ENCODE results near the gene ARL8B. TPM values are rescaled to one million over a fixed set of nuclear protein-coding genes. Genes with fewer than 3 reads are reported as not detected.

ARL8B gene
- total RNA-seq, 3 donors from 2014 or later, result 47.2 to 68.5 (median 52.3) TPM

DNA sequence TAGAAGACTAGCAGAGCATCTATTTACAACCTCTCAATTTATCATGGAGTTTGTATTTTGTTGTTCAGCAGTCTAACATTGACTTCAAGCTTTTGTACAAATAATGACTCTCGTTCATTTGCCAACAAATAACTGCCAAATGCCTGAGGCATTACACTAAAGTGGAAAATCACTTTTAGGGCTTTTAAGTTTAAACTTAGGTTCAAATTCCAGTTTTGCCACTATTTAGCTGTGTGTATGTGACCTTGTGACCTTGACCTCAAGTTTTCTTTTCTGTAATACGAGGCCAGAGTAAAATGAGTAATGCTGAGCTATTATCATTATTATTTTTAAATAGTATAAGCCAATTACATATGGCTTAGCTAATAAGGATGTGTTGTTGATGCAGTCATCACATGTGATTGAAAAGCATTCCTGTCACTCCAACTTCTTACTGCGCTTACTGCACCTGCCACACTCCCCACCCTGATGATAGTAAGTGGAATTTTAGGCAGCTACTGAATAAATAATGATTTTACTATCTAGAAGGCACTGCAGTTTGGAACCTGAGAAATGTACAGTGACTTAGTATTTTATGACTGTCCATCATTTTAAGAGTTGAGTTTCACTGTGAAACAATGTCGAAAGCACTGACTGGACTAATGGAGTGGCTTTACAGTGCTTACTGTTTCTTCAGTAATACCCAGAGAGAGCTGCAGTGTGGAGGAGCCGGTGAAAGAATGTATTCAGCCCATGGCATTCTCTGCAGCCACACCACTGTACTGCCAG, 16.3 kb downstream of the ARL8B start:
- Histone ChIP-seq H3K36me3 (no peaks in the 10 kb centered on the region), H3K27ac (no peak overlapping the region)

DNA sequence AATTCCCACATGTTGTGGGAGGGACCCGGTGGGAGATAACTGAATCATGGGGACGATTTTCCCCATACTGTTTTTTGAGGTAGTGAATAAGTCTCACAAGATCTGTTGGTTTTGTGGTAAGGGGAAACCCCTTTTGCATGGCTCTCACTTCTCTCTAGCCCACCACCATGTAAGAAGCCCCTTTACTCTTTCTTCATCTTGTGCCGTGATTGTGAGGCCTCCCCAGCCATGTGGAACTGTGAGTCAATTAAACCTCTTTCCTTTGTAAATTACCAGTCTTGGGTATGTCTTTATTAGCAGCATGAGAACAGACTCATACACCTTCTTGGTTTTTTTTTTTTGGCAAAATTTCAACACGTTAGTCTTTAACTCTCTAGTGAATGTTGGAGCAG, 18.1 kb downstream of the ARL8B start:
- peaks cover 0 to 10% of the 10 kb centered on the region in 2 donors for H3K4me1 ChIP-seq

More for the DNA sequence above, 16.3 kb downstream of the ARL8B start:
- DNase-seq (ENCODE audit: low spot score in 2 of 2), result no peak
- Histone ChIP-seq H3K27me3 (no peaks in the 10 kb centered on the region), H3K9me3 (no peaks in the 10 kb centered on the region), H3K4me3 (no peak overlapping the region), H3K4me1 (peaks cover 0 to 10% of the 10 kb centered on the region in 2 donors)
- no peak for TF ChIP-seq POLR2A (IDR thresholded peaks at IDR 0.05)
- no peak for TF ChIP-seq CTCF (IDR thresholded peaks at IDR 0.05)
- TF ChIP-seq POLR2AphosphoS5 (IDR thresholded peaks at IDR 0.05), result no peak
- intact Hi-C loops (cut with DNase I; ENCODE audit: low total_unique reads), result no loop called here

DNA sequence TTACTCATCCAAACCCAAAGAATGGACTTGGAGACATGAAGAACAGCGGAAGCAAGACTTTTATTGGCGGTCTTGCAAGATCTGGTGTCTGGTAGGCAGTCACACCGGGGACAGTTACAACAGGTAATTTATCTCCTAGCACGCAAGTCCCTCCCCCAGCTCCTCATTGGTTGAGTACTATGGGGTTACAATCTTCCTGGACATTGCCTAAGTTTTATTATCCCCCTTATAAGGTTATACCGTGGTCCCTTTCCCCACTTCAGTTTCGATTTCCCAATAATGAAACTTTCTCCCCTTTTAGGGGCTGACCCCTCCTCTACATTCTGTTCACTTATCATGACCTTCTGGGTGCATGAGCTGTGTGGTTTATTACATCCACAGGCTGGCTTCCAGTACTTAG, 18.7 kb downstream of the ARL8B start:
- TF ChIP-seq POLR2AphosphoS5 (IDR thresholded peaks at IDR 0.05), result no peak
- no peak for TF ChIP-seq CTCF (IDR thresholded peaks at IDR 0.05)
- TF ChIP-seq POLR2A (IDR thresholded peaks at IDR 0.05), result no peak
- H3K27ac ChIP-seq, result no peak overlapping the region
- no peaks in the 10 kb centered on the region for H3K27me3 ChIP-seq
- no peak for DNase-seq (ENCODE audit: low spot score in 2 of 2)
- no peaks in the 10 kb centered on the region for H3K36me3 ChIP-seq
- H3K4me1 ChIP-seq, result peaks cover 0 to 10% of the 10 kb centered on the region in 2 donors
- intact Hi-C loops (cut with DNase I; ENCODE audit: low total_unique reads), result no loop called here
- H3K4me3 ChIP-seq, result no peak overlapping the region
- no peaks in the 10 kb centered on the region for H3K9me3 ChIP-seq

More for the DNA sequence above, 18.1 kb downstream of the ARL8B start:
- no peak overlapping the region for H3K27ac ChIP-seq
- intact Hi-C loops (cut with DNase I; ENCODE audit: low total_unique reads), result no loop called here
- no peak overlapping the region for H3K4me3 ChIP-seq
- no peaks in the 10 kb centered on the region for H3K27me3 ChIP-seq
- TF ChIP-seq POLR2AphosphoS5 (IDR thresholded peaks at IDR 0.05), result no peak
- no peak for TF ChIP-seq CTCF (IDR thresholded peaks at IDR 0.05)
- no peak for TF ChIP-seq POLR2A (IDR thresholded peaks at IDR 0.05)
- no peaks in the 10 kb centered on the region for H3K36me3 ChIP-seq
- DNase-seq (ENCODE audit: low spot score in 2 of 2), result no peak
- no peaks in the 10 kb centered on the region for H3K9me3 ChIP-seq

- H3K4me1 ChIP-seq, result peaks cover 0 to 10% of the 10 kb centered on the region in 2 donors
- no peak overlapping the region for H3K27ac ChIP-seq
- no peaks in the 10 kb centered on the region for H3K9me3 ChIP-seq
- H3K27me3 ChIP-seq, result no peaks in the 10 kb centered on the region
- H3K4me3 ChIP-seq, result no peak overlapping the region
- no peak for DNase-seq (ENCODE audit: low spot score in 2 of 2)
- no peaks in the 10 kb centered on the region for H3K36me3 ChIP-seq
- intact Hi-C loops (cut with DNase I; ENCODE audit: low total_unique reads), result no loop called here
- TF ChIP-seq POLR2AphosphoS5 (IDR thresholded peaks at IDR 0.05), result no peak
- TF ChIP-seq CTCF (IDR thresholded peaks at IDR 0.05), result no peak
- TF ChIP-seq POLR2A (IDR thresholded peaks at IDR 0.05), result no peak
Measured at GRCh38 chr3:5141760-5142159, 19.7 kb downstream of the ARL8B start.

GRCh38 chr3:5143464-5143863, 21.4 kb downstream of the ARL8B start:
- no peak overlapping the region for H3K27ac ChIP-seq

More at GRCh38 chr3:5143464-5143863, 21.4 kb downstream of the ARL8B start:
- Histone ChIP-seq H3K4me3 (no peak overlapping the region), H3K4me1 (peaks cover 0 to 5% of the 10 kb centered on the region in 2 donors), H3K36me3 (no peaks in the 10 kb centered on the region), H3K27me3 (no peaks in the 10 kb centered on the region), H3K9me3 (no peaks in the 10 kb centered on the region)
- no peak for DNase-seq (ENCODE audit: low spot score in 2 of 2)
- intact Hi-C loops (cut with DNase I; ENCODE audit: low total_unique reads), result no loop called here
- TF ChIP-seq POLR2A (IDR thresholded peaks at IDR 0.05), result no peak
- TF ChIP-seq CTCF (IDR thresholded peaks at IDR 0.05), result no peak

Measured in breast epithelium (tissue), 4 donors.